CD4-positive, alpha-beta T cell treated with Interleukin-15 for 1 hour (primary cell): ENCODE results near the gene CHRNA1.

Source experiments
- DNase-seq: peaks from one replicate; pipeline ENCODE4 v3.0.0-alpha.2; 2020

The CHRNA1 gene

DNA sequence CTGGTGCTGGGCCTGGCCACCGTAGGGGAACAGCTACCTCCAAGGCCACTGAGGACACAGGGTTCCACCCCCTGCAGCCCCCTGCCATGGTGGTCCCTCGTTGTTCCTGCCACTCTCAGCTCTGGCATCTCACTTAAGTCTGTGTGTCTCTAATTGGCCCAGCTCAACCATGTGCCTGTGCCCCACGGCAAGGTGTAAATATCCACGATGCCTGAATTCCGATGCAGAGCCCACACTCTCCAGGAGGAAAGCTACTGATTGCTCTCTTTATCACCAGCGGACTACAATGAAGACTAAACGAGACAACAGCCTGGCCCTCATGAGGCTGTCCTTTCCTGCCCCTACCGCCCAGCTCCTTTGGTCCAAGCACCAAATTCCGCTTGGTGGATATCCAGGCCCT lies 17.0 kb upstream of the CHRNA1 start:
- DNase-seq = no peak

DNA sequence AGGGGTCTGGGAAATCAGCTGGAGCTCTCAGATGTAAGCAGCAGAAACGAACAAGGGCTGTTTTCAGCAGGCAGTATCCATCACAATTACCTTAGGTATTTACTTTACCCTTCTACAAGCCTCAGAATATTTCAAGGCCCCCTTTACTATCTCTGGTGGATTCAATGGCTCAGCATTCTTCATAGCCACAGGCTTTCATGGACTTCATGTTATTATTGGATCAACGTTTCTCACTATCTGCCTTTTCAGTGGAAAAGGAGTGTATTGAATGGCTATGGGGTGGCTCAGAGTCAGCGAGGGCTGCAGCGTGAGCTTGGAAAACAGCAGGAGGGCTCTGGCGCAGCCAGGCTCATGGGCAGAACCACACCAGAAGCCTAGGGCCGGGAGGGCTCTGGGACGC lies 16.6 kb upstream of the CHRNA1 start:
- DNase-seq = no peak

DNA sequence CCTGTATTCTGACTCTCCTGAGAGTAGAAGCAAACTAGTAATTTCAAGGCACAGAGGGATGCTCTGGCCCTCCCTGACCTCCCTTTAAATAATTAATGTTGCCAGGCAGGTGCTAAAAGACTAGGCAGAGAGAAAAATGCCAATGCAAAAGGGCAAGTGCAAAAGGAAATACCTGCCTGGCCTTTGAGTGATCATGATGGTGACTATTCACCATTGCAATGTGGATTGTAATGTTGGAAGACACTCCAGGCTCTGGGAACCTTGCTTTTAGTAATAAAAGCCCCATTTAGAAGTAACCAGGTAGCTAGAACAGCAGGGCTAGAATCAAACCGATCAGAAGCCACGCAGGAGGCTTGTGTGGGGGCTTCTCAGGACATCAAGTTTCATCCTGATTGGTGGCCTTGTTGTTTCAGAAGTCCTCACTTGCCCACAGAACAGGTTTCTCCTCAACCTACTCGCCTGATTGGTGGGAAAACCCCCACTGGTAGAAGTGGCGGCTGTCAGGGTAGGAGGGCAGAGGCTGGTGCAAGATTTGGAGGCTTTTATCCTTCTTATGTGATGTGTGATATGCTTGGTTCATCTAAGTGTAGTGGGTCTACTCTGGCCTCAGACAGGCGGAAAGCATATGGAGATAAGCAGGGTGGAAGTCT lies 16.0 kb upstream of the CHRNA1 start:
- DNase-seq = no peak

DNA sequence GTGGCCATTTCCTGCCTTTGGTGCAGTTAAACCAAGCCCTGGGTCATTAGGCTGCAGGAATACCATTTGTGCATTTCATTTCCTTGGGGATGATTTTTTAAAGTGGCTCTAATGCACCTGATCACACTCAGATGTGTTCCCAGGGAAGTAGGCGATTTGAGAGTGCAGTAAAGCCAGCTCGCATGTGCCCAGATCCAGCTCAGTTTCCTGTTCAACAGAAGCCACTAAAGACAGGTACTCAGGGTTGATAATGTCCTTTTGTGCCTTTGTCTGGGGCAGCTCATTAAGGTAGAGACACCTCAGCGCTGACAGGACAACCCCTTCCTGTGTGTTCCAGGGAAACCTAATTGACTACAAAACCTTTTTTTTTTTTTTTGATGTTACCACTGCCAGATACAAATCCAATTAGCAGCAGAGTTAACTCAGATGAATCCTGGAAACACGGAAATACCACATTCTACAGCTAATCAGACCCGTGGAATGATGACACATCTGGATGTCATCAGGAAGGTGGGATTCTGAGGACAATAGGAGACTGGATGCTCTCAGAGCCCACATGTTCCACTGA lies 15.2 kb upstream of the CHRNA1 start:
- DNase-seq = no peak

DNA sequence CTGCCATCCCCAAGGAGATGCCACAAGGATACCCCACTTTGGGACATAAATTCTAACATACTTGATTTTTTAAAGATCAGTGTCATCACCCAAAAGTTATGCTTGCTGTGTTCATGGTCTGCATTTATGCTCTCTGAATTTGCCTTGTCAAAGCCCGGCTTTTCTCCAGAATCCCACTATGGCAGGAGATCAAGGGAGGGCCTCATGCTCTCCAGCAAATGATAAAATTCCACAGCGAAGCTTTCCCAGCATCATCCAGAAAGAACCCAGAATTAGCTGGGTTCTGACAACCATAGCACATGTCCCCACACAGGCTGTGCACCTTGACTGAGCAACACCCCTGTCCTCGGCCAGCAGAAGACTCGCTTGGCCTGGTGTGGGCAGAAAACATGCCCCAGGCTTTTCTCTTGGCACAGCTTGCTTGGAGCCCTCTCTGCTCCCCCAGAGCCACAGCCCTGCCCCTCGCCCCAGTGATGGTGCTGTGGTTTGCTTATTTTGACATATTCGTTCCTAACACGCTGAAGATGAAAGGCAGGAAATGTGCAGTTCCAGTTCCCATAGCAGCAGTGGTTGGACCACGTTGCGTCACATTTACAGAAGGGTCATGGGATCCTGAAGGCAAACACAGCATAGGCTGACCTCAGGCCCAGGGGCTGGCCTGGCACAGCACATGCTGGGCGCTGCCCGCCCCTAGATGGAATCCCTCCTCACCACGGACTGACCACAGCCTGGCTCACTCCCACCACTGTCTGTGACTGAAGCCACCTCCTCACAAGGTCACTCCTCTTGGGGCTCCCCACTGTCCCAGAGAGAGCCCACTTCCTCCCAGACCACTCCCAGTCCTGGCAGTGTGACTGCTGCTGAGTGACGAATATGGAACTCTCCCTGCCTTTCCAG lies 14.1 kb upstream of the CHRNA1 start:
- peak; percentile 80 for DNase-seq

DNA sequence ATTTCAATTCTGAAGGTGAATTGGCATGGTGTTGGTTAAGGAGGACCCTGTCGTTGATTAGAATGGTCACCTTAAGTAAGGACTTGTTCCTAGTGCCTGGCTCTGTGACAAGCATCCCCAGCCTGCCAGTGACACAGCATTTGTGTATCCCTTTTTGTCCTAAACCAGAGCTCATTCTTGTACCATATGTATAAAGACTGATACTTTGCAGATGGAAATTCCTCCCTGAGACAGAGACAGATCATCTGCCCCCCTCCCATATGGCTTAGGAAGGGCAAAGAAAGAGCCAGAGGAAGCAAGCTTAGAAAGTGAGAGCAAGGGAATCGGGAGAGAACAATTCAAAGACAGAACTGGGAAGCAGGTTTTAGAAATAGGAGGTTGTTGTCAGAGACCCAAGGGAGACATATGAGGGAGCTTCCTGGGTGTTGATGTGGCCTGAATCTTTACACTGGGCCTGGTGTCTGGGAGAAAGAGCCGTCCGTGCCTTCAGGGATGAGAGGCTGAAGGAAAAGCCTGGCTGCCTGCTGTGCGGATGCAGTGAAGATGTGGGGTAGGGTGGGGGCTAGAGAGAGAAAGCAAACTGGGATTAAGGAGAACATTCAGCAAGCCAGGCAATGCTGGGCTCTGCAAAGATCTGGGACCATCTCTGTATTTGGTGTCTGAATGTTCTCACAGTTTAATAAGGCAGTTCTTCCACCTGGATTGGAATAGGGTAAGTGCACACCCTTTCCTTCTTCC lies 13.2 kb upstream of the CHRNA1 start:
- DNase-seq = no peak

DNA sequence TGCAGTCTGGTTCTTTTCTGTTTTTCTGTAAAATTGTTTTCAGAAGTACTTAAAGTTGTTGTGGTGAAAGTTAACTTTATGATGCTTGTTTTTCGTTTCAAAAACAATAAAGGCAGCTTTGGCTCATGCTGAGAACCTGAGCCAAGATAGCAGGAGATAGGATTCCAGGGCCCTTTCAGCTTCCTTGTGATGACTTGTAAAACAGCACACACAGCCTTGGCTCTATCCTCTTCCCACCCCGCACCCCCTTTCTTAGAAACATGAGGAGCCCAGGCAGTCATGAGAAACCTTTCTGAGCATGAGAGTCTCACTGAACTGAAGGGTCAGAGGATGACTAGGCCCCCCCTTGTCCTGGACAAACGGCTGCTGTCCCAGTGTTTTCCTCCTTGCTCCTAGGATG lies 12.4 kb upstream of the CHRNA1 start:
- no peak for DNase-seq

DNA sequence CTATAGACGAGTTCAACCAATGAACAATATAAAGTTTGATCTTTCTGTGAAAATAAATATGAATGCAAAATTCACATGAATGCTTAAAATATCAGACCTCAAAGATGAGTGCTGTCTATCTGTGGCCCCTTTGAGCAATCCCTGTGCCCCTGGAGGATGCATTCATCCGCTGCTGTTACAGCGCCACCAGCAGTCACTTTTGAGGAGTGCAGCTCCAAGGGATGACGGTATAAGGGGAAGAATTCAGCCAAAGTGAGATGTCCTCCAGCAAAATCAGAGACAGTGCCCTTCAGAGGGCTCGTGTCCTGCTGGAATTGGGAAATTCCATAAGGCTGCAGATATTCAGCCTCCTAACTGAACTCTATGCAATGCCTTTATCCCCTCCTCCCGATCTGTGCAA lies 12.0 kb upstream of the CHRNA1 start:
- no peak for DNase-seq

DNA sequence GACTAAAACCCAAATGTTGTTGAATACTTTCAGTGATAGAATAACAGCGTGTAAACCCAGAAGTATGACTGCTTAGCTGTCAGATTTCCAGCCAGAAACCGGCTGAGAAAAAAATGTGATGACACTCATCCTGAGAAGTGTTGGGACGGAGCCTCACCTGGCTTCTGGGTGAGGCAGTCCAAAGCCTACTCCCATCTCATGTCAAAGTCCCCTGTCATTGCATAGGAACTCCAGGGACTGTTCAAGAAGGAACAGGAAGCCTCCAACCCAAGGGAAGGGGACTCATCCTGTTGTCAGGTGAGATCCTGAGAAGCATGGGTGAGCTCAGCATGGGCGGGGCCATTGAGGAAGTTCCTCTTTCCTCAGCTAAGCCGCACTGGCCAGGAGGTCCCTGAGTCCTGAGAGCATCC lies 11.3 kb upstream of the CHRNA1 start:
- DNase-seq = no peak

DNA sequence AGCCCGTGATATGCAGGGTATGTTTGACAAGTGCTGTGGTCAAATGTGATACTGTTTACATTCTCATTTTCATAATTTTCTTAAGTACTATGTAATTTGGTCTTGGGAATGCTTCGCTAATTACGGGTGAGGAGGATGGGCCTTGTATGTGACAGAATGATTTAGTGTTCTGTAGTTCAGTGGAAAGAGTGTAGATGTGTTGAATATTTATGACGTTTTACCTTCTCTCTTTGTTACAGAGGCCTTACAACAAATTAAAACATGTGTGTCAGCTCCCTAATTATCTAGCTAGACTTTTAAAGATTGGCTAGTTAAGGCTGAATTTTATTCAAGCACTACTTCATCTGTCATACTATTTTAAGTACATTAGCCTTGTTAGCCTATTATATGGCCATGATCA lies 10.6 kb upstream of the CHRNA1 start:
- DNase-seq = no peak

DNA sequence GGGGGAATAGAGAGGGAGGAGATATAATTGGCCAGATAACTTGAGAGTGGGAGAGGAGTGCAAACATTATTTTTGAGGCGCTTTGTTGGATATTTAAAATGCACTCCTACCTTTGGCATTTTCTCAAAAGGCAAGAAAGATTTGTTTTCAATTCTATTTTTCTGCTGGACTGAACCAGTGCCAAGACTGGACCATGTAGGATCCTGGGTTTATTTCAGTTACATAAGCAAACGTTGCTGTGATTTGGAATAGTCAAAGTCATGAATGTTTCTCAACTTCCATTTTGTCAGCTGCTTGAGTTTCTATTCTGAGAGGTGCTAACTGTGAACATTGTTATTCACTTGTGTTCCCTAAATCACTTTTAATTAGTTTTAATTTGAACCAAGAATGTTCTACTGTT lies 8.9 kb upstream of the CHRNA1 start:
- no peak for DNase-seq

DNA sequence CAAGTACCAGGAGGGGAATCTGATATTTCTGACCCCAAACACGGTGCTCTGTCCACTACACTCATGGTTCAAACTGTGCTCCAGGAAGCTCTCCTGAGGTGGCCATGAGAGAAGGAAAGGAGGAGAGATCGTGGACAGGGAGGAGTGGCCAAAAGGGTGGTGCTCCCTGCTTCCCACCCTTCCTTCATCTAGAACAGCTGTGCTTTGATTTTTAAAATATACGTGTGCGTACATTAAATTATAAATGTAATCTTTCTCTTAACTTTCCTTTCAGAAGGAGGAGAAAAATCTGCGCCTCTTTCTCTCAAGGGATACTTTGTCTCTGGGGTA lies 8.2 kb upstream of the CHRNA1 start:
- DNase-seq = no peak

DNA sequence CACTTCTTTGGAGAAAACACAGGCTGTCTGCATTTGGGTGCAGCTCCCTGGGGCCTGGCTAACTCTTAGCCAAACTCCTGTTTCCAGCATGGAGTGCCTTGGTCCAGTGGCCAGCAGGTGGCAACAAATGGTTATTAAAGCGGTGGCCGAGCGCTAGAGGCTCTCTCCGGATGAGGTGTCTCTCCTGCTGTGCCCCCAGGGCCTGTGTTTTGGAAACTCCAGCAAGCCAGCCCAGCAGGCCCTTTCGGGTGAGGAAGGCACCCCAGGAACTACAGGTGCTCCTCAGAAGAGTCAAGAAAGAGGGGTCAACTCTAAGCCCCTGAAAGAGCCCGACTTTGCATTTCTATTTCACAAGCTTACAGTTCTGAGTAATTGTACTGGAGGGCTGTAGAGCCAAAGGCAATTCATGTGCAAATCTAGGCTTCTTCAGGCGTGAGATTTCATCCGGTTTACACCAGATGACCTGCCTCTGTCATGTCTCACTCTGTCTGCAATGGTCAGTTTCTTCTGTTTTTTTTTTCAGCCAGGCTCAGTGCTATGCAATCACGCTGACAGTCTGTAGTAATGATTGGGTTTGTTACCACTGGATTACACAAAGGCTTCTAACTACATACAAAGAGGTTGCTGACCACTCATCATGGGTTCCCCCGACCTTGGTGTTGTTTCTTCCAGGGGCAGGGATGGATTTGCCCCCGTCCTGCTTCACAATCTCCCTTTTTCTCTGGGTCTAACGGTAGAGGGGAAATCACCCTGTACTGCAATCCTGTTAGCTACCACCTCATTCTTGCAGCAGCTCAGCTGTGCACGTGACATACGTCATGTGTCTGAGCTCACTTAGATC lies 7.6 kb upstream of the CHRNA1 start:
- DNase-seq = peak; percentile 22

DNA sequence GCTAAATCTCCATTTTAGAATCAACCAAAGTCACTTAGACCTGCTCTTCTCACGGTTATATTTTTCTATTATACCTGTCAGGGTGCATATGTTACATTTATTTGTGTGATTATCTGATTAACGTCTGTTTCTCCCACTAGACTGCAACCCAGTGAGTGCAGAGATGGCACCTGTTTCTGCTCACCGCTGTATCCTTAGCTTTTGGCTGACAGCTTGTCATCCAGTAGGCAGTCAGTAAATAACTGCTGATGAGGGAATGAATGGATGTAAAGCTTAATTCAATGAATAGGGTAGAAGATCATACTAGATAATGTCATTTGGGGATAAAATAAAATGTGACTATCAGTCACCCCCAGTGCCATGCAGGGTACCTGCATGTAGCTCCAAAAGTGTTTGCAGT lies 6.9 kb upstream of the CHRNA1 start:
- DNase-seq = no peak

DNA sequence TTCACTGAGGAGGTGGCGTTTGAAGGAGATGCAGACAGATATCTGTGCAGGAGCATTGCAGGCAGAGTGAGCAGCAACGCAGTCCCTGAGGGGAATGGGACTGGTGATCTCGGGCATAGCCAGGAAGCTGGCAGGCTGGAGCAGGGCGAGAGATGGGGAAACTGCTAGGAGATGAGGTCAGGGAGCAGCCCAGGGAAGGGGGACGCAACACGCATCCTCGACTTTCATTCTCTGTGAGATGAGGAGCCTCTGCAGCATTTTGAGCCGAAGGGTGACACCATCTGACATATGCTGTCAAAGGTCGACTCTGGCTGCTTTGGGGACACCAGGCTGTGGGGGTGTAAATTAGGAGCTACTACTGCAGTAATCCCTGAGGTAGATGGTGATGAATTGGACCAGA lies 4.3 kb upstream of the CHRNA1 start:
- DNase-seq = no peak

DNA sequence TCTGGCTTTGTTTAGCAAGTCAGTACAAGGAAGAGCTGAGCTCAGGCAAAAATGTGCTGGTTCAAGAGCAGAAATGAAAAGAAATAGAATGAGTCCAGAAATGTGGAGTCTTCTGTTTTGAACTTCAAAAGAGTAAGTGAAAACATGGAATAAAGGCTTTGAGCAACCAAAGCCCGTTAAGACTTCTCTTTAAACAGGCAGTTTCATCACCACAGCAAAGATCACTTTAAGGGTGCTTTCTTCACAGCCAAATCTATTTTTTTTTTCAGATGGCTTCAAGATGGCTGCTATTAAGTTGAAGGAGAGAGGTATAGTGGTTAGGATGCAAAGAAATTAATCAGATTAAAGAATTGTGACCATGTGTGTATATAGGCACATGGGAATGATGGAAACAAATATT lies 2.0 kb upstream of the CHRNA1 start:
- DNase-seq = no peak

DNA sequence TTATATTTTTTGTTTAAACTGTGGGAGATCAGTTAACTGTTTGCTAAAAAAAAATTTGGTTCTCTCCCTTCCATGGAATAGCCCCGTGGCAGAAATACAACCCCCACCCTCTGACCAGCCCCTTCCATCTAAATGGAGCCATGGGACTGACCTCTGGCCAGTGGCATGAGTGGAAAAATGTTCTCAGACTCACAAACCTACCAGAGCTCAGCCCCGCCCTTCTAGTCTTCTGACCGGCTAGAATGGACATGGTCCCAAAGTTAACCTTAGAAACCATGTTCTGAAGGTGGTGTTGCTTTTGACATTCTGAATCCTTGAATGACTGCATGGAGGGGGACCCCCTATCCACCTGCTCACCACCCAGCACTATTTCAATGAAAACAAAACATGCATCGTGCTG lies 1.3 kb upstream of the CHRNA1 start:
- DNase-seq = no peak

DNA sequence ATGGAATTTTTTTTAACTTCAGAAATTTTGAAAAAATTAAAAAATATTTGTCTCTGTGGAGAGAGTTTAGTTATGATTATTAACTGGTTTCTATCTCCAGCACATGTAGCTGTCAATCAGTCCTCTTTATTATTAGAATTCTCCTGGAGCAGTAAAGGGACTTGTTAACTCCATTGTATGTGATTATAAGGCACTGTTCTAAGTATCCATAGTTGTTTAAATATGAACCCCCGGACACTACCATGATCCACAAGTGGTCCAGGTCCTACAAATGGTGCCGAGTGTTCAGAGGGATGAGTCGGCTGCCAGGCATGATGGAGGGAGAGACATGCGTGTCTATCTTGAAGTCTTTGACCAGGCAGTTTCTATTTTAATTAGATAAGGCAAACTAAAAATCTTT lies 492 bp downstream of the CHRNA1 start:
- no peak for DNase-seq

DNA sequence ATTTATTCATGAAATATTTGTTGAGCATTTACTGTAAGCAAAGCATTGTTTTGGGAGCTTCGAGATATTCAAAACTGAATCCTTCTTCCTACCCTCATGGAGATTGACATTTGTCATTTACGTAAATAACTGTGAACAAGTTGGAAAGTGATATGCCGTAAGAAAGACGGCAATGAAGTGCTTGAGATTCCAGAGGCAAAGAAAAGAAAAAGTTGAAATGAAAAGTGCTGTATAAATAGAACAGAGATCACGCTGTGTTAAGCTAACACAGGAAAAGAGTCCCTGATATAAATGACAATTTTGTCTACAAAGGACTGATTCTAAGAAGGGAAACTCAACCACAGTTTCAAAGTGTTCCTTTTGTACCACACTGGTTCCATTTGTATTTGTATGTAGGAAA lies 1.8 kb downstream of the CHRNA1 start:
- DNase-seq = no peak

DNA sequence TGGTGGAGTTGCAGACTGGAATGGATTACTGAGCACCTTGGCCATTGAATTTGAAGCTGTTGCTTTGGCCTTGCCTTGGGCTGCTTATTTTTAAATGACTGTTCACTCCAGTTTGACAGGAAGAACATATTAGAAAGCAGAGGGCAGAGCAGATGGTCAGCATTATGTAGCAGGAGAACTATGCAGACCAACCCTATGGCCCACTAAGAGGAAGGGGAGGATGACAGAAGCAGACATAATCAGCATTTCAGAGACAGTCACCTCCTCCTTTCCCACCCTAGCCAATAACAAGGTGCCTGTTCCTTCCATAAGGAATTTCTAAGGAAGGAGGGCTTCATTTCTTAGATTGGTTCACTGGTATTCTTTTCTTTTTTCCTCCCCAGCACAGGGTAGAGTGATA lies 2.4 kb downstream of the CHRNA1 start:
- DNase-seq = no peak

DNA sequence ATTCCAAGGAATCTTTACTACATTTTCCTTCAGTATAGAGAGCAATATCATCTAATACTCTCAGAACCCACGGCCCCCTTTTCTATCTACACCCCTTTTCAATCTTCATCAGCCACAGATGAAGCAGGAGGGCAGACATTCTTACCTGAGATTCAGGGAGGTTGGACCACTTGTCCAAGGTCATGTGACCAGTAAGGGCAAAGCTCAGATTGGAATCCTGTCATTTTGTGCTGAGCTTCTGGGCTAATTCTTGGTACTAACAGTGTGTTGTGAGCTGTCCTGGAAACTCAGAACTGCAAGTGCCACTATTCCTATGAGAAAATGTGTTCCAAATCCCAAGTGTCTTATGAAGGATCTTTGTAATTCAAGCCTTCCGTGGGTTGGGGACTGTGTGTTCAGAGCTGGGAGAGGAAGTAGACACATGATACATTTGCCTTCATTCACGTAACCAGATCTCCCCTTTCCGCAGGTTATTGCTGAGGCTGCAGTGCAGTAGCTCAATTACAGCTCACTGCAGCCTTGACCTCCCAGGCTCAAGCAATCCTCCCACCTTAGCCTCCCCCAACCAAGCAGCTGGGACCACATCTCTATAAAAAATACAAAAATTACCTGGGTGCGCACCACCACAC lies 3.3 kb downstream of the CHRNA1 start:
- no peak for DNase-seq

DNA sequence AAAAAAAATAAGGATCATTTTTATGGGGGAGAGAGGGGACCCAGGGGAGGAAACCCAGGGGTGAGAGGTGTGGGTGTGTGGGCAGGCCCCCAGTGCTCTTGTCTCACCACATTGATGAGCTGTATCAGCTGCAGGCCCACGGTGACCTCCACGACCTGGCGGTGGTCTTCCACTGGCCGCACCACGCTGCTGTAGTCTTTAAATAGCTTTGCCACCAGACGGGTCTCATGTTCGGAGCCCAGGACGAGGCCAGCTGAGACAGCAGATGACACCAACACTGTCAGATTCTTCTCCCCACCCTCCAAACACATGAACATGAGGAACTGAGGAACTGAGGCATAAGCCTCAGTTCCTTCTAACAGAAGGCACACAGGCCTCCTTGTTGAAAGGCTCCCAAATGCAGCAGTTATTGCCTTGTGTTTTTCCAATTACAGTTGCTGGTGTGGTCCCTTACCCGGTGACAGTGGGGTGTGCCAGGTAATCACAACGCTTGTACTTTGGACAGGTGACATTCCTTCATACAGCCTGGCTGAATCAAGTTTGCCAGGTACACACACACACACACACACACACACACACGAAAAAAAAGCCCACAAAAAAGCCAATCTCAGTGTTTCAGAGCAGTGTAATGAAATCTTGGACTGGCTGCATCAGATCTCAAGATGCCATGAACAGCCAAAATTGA lies 4.7 kb downstream of the CHRNA1 start:
- no peak for DNase-seq
